Measurements from ENCODE around the gene TCF4.
A peak's percentile ranks its signal among the peaks of the same experiment; 100 is the strongest.

The TCF4 gene

DNA sequence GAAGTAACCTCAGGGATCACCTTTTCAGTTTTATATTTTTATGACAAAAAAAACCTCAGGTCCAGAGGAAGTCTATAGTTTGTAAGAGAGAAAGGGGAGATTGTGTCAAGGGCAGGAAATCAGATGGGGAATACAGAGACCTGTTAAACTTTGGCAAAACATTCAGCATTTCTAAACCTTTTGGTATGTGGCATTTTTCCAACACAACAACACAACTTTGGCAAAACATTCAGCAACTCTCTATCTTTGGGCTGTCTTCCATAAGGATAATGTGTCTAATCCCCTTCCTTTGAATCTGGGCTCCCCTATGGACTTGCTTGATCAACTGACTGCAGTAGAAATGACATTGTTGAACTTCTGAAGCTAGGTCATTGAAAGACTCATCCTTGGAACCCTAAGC lies 408.2 kb downstream of the TCF4 start:
- peak; percentile 27 for DNase-seq (ENCODE audit: low read depth)

DNA sequence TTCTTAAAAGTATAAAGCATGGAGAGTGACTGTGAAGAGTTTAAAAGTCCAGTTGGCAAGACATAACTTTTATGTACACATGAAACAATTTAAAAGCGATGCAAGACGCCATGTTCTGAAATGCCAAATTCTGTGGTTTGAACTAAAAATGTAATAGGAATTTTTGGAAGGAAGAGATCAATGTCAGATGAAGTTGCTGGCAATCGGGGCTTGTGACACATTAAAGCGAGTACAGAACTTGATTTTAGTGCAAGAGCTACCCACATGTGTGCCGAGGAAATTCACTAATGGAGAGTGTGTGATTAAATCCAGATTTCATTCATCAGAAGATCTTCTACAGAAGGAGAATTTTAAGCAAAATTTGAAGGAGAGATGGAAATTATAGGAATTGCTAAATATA lies 408.6 kb downstream of the TCF4 start:
- no peak for DNase-seq (ENCODE audit: low read depth)

DNA sequence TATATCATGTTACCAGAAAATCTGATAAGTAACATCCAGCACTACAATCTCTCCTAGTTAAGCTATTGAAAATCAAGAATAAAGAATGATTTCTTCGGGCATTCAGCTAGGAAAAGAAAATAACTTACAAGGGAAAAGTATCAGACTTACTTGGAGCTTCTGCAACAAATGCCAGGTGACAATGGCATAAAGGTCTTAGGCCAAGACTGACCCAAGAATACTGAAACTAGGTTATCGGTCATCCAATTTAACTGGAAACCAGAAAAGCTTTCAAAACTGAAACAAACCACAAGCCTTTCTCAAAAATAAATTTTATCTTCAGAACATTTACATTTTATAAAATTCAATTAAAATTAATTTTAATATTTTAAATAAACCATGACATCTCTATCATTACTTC lies 414.7 kb downstream of the TCF4 start:
- no peak for DNase-seq (ENCODE audit: low read depth)
